Measurements from ENCODE around the gene MTARC2.
"Not testable (repeated sequence)": the region's sequence is repeated elsewhere in the genome, so short reads cannot be mapped to it uniquely, and the experiment has no call there.

The MTARC2 gene

DNA sequence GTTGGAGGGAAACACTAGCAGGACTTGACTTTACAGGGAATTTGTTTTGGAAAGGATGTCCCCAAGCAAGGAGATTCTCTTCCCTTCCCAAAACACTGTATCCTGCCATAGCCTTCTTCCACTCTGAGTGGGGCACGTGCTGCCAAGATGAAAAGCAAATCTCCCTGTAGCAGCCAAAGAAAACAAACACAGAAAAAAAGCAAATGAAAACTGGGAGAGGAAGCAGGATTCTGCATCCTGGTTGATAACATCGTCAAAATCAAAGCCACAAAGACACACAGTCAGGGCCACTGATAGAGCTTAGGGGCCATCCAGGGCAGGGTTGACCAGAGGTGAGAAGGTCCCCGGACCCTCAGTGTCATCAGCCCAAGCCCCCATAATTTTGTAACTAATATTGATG, 16.0 kb upstream of the MTARC2 start:
- no peaks in the 10 kb centered on the region for H3K36me3 ChIP-seq (ENCODE audit: control insufficient read depth, insufficient read depth, low read length)
- no peaks in the 10 kb centered on the region for H3K9me3 ChIP-seq (ENCODE audit: control insufficient read depth, low read length)
- no peaks in the 10 kb centered on the region for H3K27me3 ChIP-seq (ENCODE audit: control insufficient read depth, insufficient read depth, low read length, poor library complexity, severe bottlenecking)
- no peaks in the 10 kb centered on the region for H3K4me1 ChIP-seq (ENCODE audit: control insufficient read depth, insufficient read depth, low read length)
- H3K27ac ChIP-seq (ENCODE audit: insufficient read depth, low read depth, low read length, poor library complexity, severe bottlenecking): no peak overlapping the region
- 80 to 96% methylated on average over 3 of the region's 3 CpGs for WGBS, 2 experiments
- H3K4me3 ChIP-seq (ENCODE audit: insufficient read depth, low read depth, low read length): no peak overlapping the region

DNA sequence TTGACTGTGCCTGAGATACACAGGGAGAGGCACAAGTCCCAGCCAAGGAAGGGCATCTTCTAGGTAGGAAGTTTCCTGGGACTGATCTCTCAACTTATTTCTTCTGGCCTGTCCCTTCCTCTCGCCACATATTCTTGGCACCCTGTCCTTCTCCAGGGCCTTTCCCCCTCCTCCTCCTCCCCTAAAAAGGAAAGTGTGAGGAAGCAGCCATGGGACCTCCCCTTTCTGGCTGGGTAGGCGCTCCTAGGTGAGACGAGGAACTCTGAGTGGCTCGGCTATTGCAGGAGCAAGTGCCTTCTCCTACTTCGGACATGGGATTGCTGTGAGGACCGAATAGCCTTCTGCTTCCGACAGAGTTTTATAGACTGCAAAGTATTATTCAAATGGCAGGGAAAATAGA, 15.5 kb upstream of the MTARC2 start:
- no peaks in the 10 kb centered on the region for H3K9me3 ChIP-seq (ENCODE audit: control insufficient read depth, low read length)
- 91 to 96% methylated on average over 7 of the region's 7 CpGs for WGBS, 2 experiments
- no peak overlapping the region for H3K27ac ChIP-seq (ENCODE audit: insufficient read depth, low read depth, low read length, poor library complexity, severe bottlenecking)
- H3K4me1 ChIP-seq (ENCODE audit: control insufficient read depth, insufficient read depth, low read length): no peaks in the 10 kb centered on the region
- no peaks in the 10 kb centered on the region for H3K27me3 ChIP-seq (ENCODE audit: control insufficient read depth, insufficient read depth, low read length, poor library complexity, severe bottlenecking)
- no peak overlapping the region for H3K4me3 ChIP-seq (ENCODE audit: insufficient read depth, low read depth, low read length)
- H3K36me3 ChIP-seq (ENCODE audit: control insufficient read depth, insufficient read depth, low read length): no peaks in the 10 kb centered on the region

DNA sequence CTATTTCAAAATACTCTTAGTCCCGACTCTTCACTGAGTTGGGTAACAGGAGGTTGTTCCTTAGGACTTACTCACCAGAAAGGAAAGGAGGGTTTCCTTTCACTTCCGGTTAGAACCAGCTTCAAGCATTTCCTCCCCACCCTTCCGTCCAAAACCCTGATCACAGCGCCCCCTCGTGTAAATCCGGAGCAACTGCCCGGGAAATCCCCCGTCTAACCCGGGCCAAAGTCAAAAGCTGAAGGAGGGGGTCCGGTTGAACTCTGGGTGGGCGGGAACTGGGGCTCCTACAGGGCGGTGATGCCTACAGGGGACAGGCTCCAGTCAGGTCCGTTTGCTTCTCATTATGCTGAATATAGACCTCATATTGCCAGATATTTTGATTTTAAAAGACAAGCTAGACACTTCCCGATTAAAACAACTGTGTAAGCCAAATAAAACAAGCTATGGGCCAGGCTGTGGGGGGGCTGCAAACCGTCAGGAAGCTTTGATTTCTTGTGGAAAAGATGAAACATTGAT, 15.0 kb upstream of the MTARC2 start:
- no peaks in the 10 kb centered on the region for H3K36me3 ChIP-seq (ENCODE audit: control insufficient read depth, insufficient read depth, low read length)
- no peak overlapping the region for H3K4me3 ChIP-seq (ENCODE audit: insufficient read depth, low read depth, low read length)
- no peak overlapping the region for H3K27ac ChIP-seq (ENCODE audit: insufficient read depth, low read depth, low read length, poor library complexity, severe bottlenecking)
- WGBS, 2 experiments: 15 to 17% methylated on average over 14 to 15 of the region's 15 CpGs
- no peaks in the 10 kb centered on the region for H3K9me3 ChIP-seq (ENCODE audit: control insufficient read depth, low read length)
- H3K27me3 ChIP-seq (ENCODE audit: control insufficient read depth, insufficient read depth, low read length, poor library complexity, severe bottlenecking): no peaks in the 10 kb centered on the region
- H3K4me1 ChIP-seq (ENCODE audit: control insufficient read depth, insufficient read depth, low read length): no peaks in the 10 kb centered on the region

DNA sequence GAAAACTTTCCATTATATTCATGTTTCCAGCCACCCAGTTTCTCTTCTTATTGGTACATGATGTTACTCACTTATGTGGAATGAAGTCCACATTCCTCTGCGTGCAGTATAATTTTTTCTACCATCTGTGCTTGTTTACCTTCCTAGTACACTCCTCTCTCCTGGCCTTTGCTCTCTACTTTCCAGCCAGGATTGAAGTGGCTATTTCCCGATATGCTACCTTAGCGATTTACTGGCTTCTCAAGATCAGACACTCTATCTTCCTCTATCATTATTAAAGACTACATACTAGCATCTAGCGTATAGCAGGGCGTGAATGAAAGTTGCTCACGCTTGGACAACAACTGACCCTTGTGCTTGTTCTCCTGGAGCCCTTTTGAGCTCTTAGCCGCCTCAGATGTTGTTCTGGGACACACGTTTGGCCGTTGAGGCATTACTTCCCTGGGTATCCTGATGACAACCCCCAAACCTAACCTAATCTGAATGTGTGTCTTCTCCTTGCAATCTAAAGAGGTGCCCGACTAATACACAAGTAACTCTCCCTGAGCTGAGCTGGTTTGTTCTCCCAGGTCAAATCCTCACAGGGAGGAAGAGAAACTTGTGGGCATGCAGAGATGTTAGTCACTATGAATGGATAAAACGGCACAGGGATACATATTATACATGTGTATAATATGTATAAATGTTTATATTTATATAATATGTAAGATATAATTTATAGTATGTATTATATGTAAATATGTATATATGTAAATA, 13.4 kb upstream of the MTARC2 start:
- no peak overlapping the region for H3K27ac ChIP-seq (ENCODE audit: insufficient read depth, low read depth, low read length, poor library complexity, severe bottlenecking)
- WGBS, 2 experiments: 90 to 92% methylated on average over 9 to 10 of the region's 11 CpGs
- H3K4me1 ChIP-seq (ENCODE audit: control insufficient read depth, insufficient read depth, low read length): no peaks in the 10 kb centered on the region
- no peaks in the 10 kb centered on the region for H3K36me3 ChIP-seq (ENCODE audit: control insufficient read depth, insufficient read depth, low read length)
- H3K4me3 ChIP-seq (ENCODE audit: insufficient read depth, low read depth, low read length): no peak overlapping the region
- H3K27me3 ChIP-seq (ENCODE audit: control insufficient read depth, insufficient read depth, low read length, poor library complexity, severe bottlenecking): no peaks in the 10 kb centered on the region
- H3K9me3 ChIP-seq (ENCODE audit: control insufficient read depth, low read length): no peaks in the 10 kb centered on the region

DNA sequence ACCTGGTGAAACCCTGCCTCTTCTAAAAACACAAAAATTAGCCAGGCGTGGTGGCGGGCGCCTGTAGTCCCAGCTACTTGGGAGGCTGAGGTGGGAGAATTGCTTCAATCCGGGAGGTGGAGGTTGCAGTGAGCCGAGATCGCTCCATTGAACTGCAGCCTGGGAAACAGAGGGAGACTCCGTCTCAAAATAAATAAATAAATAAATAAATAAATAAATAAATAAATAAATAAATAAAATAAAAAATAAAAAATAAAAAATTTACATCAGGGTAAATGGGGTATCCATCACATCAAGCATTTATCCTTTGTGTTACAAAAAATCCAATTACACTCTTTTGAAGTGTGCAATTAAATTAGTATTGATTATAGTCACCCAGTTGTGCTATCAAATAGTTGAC, 11.8 kb upstream of the MTARC2 start:
- not testable (repeated sequence) for H3K9me3 ChIP-seq (ENCODE audit: control insufficient read depth, low read length); H3K4me3 ChIP-seq (ENCODE audit: insufficient read depth, low read depth, low read length); H3K27ac ChIP-seq (ENCODE audit: insufficient read depth, low read depth, low read length, poor library complexity, severe bottlenecking); H3K36me3 ChIP-seq (ENCODE audit: control insufficient read depth, insufficient read depth, low read length); H3K27me3 ChIP-seq (ENCODE audit: control insufficient read depth, insufficient read depth, low read length, poor library complexity, severe bottlenecking); H3K4me1 ChIP-seq (ENCODE audit: control insufficient read depth, insufficient read depth, low read length)
- 91 to 95% methylated on average over 6 of the region's 7 CpGs for WGBS, 2 experiments

DNA sequence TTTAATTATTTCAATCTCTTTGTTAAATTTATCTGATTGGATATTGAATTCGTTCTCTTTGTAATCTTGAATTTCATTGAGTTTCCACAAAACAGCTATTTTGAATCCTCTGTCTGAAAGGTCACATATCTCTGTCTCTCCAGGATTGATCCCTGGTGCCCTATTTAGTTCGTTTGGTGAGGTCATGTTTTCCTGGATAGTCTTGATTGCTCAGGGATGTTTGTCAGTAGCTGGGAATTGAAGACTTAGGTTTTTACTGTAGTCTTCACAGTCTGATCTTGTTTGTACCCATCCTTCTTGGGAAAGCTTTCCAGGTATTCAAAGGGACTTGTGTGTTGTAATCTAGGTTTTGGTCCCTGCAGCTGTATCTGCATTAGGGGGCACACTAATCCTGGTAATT, 6.8 kb upstream of the MTARC2 start:
- H3K4me3 ChIP-seq (ENCODE audit: insufficient read depth, low read depth, low read length): no peak overlapping the region
- H3K9me3 ChIP-seq (ENCODE audit: control insufficient read depth, low read length): no peaks in the 10 kb centered on the region
- WGBS, 2 experiments: 84 to 86% methylated on average over 2 of the region's 2 CpGs
- H3K36me3 ChIP-seq (ENCODE audit: control insufficient read depth, insufficient read depth, low read length): no peaks in the 10 kb centered on the region
- no peaks in the 10 kb centered on the region for H3K4me1 ChIP-seq (ENCODE audit: control insufficient read depth, insufficient read depth, low read length)
- H3K27me3 ChIP-seq (ENCODE audit: control insufficient read depth, insufficient read depth, low read length, poor library complexity, severe bottlenecking): peaks cover 4% of the 10 kb centered on the region
- no peak overlapping the region for H3K27ac ChIP-seq (ENCODE audit: insufficient read depth, low read depth, low read length, poor library complexity, severe bottlenecking)

DNA sequence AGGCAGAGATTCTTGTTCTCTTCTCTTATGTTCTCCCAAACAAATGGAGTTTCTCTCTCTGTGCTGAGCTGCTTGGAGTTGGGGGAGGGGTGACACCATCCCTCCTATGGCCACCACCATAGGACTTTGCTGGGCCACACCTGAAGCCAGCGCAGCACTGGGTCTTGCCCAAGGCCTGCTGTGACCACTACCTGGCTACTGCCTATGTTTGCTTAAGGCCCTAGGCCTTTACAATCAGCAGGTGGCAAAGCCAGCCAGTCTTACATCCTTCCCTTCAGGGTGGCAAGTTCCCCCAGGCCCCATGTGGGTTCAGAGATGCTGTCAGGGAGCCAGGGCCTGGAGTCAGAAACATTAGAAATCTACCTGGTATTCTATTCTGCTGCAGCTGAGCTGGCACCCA, 6.3 kb upstream of the MTARC2 start:
- no peaks in the 10 kb centered on the region for H3K36me3 ChIP-seq (ENCODE audit: control insufficient read depth, insufficient read depth, low read length)
- WGBS, 2 experiments: 88 to 96% methylated on average over 1 of the region's 1 CpG
- H3K27ac ChIP-seq (ENCODE audit: insufficient read depth, low read depth, low read length, poor library complexity, severe bottlenecking): no peak overlapping the region
- no peaks in the 10 kb centered on the region for H3K4me1 ChIP-seq (ENCODE audit: control insufficient read depth, insufficient read depth, low read length)
- no peak overlapping the region for H3K4me3 ChIP-seq (ENCODE audit: insufficient read depth, low read depth, low read length)
- H3K9me3 ChIP-seq (ENCODE audit: control insufficient read depth, low read length): no peaks in the 10 kb centered on the region
- peaks cover 9% of the 10 kb centered on the region for H3K27me3 ChIP-seq (ENCODE audit: control insufficient read depth, insufficient read depth, low read length, poor library complexity, severe bottlenecking)

DNA sequence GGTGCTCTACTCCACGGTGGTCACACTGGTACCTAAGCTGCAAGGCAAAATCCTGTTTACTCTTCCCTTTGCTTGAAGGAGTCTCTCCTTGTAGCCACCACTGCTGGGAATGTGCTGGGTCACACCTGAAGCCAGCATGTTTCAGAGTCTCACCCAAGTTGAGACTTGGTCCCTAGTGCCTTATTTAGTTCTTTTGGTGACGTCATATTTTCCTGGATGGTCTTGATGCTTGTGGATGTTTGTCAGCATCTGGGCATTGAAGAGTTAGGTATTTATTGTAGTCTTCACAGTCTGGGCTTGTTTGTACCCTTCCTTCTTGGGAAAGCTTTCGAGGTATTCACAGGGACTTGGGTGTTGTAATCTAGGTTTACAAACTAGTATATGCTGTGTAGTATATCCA, 5.6 kb upstream of the MTARC2 start:
- Histone ChIP-seq H3K9me3 (ENCODE audit: control insufficient read depth, low read length) (no peaks in the 10 kb centered on the region), H3K4me3 (ENCODE audit: insufficient read depth, low read depth, low read length) (no peak overlapping the region), H3K27ac (ENCODE audit: insufficient read depth, low read depth, low read length, poor library complexity, severe bottlenecking) (no peak overlapping the region), H3K4me1 (ENCODE audit: control insufficient read depth, insufficient read depth, low read length) (no peaks in the 10 kb centered on the region), H3K36me3 (ENCODE audit: control insufficient read depth, insufficient read depth, low read length) (no peaks in the 10 kb centered on the region), H3K27me3 (ENCODE audit: control insufficient read depth, insufficient read depth, low read length, poor library complexity, severe bottlenecking) (peaks cover 16% of the 10 kb centered on the region)
- WGBS, 2 experiments: 92 to 97% methylated on average over 3 of the region's 3 CpGs

DNA sequence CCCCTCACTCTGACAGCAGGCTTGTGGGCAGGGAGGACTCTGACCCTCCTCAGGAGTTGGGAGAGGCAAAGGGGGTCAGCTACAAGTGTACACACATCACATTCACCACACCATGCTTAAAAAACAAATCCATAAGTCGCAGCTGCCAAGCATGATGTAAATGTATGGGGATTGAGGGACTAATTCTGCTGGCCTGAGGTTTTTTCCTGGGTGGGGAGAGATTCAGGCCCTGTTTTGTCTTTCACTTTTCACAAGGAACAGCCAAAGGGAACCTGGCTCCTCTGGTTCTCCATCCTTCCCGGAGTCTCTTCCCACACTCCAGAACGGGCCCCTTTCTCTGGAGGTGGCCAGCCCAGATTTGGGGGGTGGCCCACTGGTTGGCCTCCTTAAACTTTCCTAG, 1.3 kb upstream of the MTARC2 start:
- Histone ChIP-seq H3K4me3 (ENCODE audit: insufficient read depth, low read depth, low read length) (no peak overlapping the region), H3K36me3 (ENCODE audit: control insufficient read depth, insufficient read depth, low read length) (no peaks in the 10 kb centered on the region), H3K27ac (ENCODE audit: insufficient read depth, low read depth, low read length, poor library complexity, severe bottlenecking) (no peak overlapping the region), H3K4me1 (ENCODE audit: control insufficient read depth, insufficient read depth, low read length) (no peaks in the 10 kb centered on the region), H3K27me3 (ENCODE audit: control insufficient read depth, insufficient read depth, low read length, poor library complexity, severe bottlenecking) (peaks cover 47% of the 10 kb centered on the region), H3K9me3 (ENCODE audit: control insufficient read depth, low read length) (no peaks in the 10 kb centered on the region)
- WGBS, 2 experiments: 82 to 92% methylated on average over 3 of the region's 3 CpGs

DNA sequence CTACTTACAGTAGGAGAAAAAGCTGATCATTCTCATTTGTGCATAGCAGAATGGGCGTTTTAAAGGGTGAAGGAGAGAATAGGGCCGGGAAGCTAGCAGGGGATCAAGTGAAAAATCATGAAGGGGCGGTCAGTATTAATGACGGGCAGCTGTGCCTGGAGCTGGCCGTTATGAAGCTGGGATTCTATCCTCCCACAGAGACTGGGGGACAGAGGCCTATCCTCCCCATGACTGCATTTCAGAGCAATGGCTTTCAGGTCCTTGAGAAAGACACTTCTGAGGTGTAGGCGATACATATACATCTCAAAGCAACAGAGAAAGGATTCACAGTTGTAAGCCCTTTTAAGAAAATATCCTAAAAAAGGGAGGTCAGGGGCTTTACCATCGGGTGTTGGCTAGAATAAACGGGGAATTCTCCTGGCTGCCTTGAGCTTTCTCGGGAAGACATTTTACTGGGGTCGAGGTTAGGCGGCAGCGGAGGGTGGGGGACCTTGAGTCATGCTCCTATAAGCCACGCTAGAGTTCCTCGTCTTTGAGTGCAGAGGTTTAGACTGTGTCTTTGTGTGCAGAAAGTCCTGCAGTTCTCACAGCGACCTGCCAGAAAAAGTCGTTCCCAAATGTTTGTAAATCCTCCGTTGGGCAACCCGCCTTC, 559 bp upstream of the MTARC2 start:
- peaks cover 47% of the 10 kb centered on the region for H3K27me3 ChIP-seq (ENCODE audit: control insufficient read depth, insufficient read depth, low read length, poor library complexity, severe bottlenecking)
- WGBS, 2 experiments: 8% methylated on average over 18 of the region's 18 CpGs
- no peak overlapping the region for H3K27ac ChIP-seq (ENCODE audit: insufficient read depth, low read depth, low read length, poor library complexity, severe bottlenecking)
- H3K4me3 ChIP-seq (ENCODE audit: insufficient read depth, low read depth, low read length): peak overlapping the region; percentile 48
- no peaks in the 10 kb centered on the region for H3K9me3 ChIP-seq (ENCODE audit: control insufficient read depth, low read length)
- H3K36me3 ChIP-seq (ENCODE audit: control insufficient read depth, insufficient read depth, low read length): no peaks in the 10 kb centered on the region
- no peaks in the 10 kb centered on the region for H3K4me1 ChIP-seq (ENCODE audit: control insufficient read depth, insufficient read depth, low read length)
